HL-60 (cell line): Measurements from ENCODE around the gene CHMP4B.

ENCODE experiments used
- GABPA ChIP-seq: IDR thresholded peaks from 2 replicates; pipeline ENCODE4 v1.6.1; 2012; ENCODE audit warnings: low read depth
- POLR2AphosphoS5 ChIP-seq: IDR thresholded peaks from 2 replicates; pipeline ENCODE4 v1.6.1; 2012; ENCODE audit warnings: low read depth
- SPI1 ChIP-seq: IDR thresholded peaks from 2 replicates; pipeline ENCODE4 v1.6.1; 2012; ENCODE audit warnings: low read depth, mild to moderate bottlenecking, borderline replicate concordance
- TF ChIP-seq, protein P1 (sequence below): IDR thresholded peaks from one replicate; pipeline ENCODE4 v1.5.1; 2011; ENCODE audit warnings: low read length, control low read depth, inconsistent platforms; ENCODE audit not compliant: insufficient read depth
- TF ChIP-seq, protein P2 (sequence below): IDR thresholded peaks from 2 replicates; pipeline ENCODE4 v1.6.1; 2012; ENCODE audit warnings: low read depth; ENCODE audit not compliant: insufficient replicate concordance

DNA sequence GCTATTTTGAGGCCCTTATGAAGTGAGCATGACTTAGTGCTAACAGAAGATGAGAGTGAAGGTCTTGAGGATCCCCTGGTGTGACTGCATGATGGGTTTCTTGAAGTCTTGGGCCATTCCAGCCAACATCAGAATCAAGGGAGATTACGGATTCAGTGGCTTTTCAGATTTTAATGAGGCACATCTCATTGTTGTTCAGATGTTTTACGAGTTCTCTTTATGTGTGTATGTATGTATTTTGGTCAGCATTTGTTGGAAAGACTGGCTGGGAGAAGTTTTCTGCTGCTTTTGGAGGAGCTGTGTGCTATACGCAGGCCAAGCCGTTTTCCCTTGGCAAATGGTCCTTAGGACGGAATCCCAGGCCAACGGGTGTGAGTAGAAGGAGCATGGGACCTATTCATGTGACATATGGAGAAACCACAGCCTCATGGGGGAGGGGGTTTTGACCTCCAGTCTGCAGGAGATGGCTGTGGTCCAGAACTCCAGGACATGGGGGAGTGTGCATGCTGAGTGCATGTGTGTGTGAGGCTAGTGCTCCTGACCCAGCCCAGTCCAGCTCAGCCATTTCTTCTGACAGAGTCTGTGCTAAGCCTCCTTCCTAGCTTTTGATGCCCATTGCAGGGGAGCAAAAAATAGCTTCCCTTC is 35.3 kb downstream of the CHMP4B start:
- TF ChIP-seq POLR2AphosphoS5 (no peak), GABPA (no peak), SPI1 (no peak)
- TF ChIP-seq, protein P1, sequence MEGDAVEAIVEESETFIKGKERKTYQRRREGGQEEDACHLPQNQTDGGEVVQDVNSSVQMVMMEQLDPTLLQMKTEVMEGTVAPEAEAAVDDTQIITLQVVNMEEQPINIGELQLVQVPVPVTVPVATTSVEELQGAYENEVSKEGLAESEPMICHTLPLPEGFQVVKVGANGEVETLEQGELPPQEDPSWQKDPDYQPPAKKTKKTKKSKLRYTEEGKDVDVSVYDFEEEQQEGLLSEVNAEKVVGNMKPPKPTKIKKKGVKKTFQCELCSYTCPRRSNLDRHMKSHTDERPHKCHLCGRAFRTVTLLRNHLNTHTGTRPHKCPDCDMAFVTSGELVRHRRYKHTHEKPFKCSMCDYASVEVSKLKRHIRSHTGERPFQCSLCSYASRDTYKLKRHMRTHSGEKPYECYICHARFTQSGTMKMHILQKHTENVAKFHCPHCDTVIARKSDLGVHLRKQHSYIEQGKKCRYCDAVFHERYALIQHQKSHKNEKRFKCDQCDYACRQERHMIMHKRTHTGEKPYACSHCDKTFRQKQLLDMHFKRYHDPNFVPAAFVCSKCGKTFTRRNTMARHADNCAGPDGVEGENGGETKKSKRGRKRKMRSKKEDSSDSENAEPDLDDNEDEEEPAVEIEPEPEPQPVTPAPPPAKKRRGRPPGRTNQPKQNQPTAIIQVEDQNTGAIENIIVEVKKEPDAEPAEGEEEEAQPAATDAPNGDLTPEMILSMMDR = no peak
- TF ChIP-seq, protein P2, sequence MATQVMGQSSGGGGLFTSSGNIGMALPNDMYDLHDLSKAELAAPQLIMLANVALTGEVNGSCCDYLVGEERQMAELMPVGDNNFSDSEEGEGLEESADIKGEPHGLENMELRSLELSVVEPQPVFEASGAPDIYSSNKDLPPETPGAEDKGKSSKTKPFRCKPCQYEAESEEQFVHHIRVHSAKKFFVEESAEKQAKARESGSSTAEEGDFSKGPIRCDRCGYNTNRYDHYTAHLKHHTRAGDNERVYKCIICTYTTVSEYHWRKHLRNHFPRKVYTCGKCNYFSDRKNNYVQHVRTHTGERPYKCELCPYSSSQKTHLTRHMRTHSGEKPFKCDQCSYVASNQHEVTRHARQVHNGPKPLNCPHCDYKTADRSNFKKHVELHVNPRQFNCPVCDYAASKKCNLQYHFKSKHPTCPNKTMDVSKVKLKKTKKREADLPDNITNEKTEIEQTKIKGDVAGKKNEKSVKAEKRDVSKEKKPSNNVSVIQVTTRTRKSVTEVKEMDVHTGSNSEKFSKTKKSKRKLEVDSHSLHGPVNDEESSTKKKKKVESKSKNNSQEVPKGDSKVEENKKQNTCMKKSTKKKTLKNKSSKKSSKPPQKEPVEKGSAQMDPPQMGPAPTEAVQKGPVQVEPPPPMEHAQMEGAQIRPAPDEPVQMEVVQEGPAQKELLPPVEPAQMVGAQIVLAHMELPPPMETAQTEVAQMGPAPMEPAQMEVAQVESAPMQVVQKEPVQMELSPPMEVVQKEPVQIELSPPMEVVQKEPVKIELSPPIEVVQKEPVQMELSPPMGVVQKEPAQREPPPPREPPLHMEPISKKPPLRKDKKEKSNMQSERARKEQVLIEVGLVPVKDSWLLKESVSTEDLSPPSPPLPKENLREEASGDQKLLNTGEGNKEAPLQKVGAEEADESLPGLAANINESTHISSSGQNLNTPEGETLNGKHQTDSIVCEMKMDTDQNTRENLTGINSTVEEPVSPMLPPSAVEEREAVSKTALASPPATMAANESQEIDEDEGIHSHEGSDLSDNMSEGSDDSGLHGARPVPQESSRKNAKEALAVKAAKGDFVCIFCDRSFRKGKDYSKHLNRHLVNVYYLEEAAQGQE = no peak
